ENCODE results near the gene SELENOP.

GRCh38 chr5:42791151-42791550 is 20.5 kb downstream of the SELENOP start:
- TF ChIP-seq CTCF (IDR thresholded peaks at IDR 0.05) (no peak), POLR2A (IDR thresholded peaks at IDR 0.05) (no peak)

Data from uterus (tissue), 2 donors.